Sigmoid colon (tissue), 7 donors: ENCODE data around the gene DCAF15. TPM values are rescaled to one million over a fixed set of nuclear protein-coding genes. Genes with fewer than 3 reads are reported as not detected.
"Not testable (repeated sequence)": the region's sequence is repeated elsewhere in the genome, so short reads cannot be mapped to it uniquely, and the experiment has no call there.

Experiments used
- DNase-seq: peaks from one replicate; pipeline ENCODE4 v3.0.0-alpha.2; 2019
- H3K27ac ChIP-seq, 4 donors: fragments of 200-600 bp; sonication (generic); one replicate each; pipeline ENCODE4 v1.5.1; 2016 to 2019; ENCODE audit warnings: mild to moderate bottlenecking in 1 of 4
- H3K27me3 ChIP-seq, 3 donors: fragments of 200-600 bp; sonication (generic); one replicate each; pipeline ENCODE4 v1.5.1; 2019; ENCODE audit warnings: mild to moderate bottlenecking in 1 of 3
- H3K36me3 ChIP-seq, 4 donors: fragments of 200-600 bp; sonication (generic); one replicate each; pipeline ENCODE4 v1.5.1; 2016 to 2019
- H3K4me1 ChIP-seq, 4 donors: fragments of 200-600 bp; sonication (generic); one replicate each; pipeline ENCODE4 v1.5.1; 2017 to 2019
- H3K4me3 ChIP-seq, 4 donors: fragments of 200-600 bp; sonication (generic); one replicate each; pipeline ENCODE4 v1.5.1; 2017 to 2019; ENCODE audit warnings: mild to moderate bottlenecking in 2 of 4, moderate library complexity in 1 of 4
- H3K9me3 ChIP-seq, 4 donors: fragments of 200-600 bp in 3 of 4; sonication (generic) in 3 of 4; one replicate each; pipeline versions ENCODE4 v1.5.1 to v1.6.1; 2013 to 2019
- EP300 ChIP-seq, 4 donors: sonication (generic); formaldehyde crosslinking; IDR thresholded peaks; one replicate each; pipeline ENCODE4 v1.6.1; 2017; ENCODE audit warnings: antibody characterized with exemption in 4 of 4
- POLR2A ChIP-seq, 2 donors: fragments of 450-650 bp; IDR thresholded peaks; one replicate each; pipeline ENCODE4 v1.6.1; 2016; ENCODE audit warnings: antibody characterized with exemption in 2 of 2, mild to moderate bottlenecking in 2 of 2, moderate library complexity in 2 of 2
- POLR2AphosphoS5 ChIP-seq, 4 donors: sonication (generic); formaldehyde crosslinking; IDR thresholded peaks; one replicate each; pipeline ENCODE4 v1.6.1; 2017; ENCODE audit warnings: antibody characterized with exemption in 4 of 4
- WGBS, 2 donors: extraction: QIAGEN DNeasy Blood & Tissue Kit; methylation state at CpG; one replicate each; pipeline ENCODE4 v1.1.7; 2013; 5-methylcytosine and 5-hydroxymethylcytosine counted together
- intact Hi-C: fragments of 100-400 bp; cut with DNase I; formaldehyde crosslinking; loops from one replicate; pipeline ENCODE4 v1.15.1; 2023
- polyA plus RNA-seq, 3 donors: library from polyadenylated mRNA; stranded (reverse); fragments of 200-250 nt; gene quantifications; one replicate each; pipeline ENCODE4 v1.2.3, GENCODE V29; 2013
- total RNA-seq, 4 donors: library from RNA; depleted of rRNA; stranded (reverse); fragments of >200 nt; gene quantifications; one replicate each; pipeline ENCODE4 v1.1.0, GENCODE V29; 2016
- TF ChIP-seq, protein P1 (sequence below), 4 experiments: fragments of 450-650 bp in 3 of 4; fragments of 200-600 bp in 1 of 4; IDR thresholded peaks; one replicate each; pipeline ENCODE4 v1.5.1; 2016 to 2019; ENCODE audit warnings: antibody characterized with exemption in 4 of 4, mild to moderate bottlenecking in 3 of 4, moderate library complexity in 2 of 4
- donor health status: healthy with polysubstance abuse.
- donor health status: Bipolar disorder and iron deficiency.
- donor health status: healthy.

DCAF15 gene
- total and polyA plus RNA-seq, 7 donors, result 7.9 to 46.2 (median 11.3) TPM

DNA sequence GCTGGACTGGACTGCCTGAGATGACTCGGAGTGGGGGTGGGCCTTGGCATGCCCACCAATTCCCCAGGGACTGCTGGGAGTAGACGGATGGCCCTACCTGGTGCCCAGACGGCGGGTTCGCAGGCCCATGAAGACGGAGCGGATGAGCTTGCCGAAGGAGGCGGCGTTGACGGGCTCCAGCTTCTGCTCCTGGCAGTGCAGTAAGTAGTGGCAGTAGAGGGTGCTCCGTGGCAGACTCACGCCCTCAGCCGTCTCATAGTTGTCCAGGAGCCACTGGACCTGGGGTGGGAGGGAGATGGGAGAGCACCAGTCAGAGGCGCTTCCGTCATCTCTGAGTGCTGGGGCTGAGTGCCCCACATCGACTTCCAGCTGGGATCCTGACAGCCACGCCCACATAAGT is 17.6 kb downstream of the DCAF15 start:
- DNase-seq, result no peak

DNA sequence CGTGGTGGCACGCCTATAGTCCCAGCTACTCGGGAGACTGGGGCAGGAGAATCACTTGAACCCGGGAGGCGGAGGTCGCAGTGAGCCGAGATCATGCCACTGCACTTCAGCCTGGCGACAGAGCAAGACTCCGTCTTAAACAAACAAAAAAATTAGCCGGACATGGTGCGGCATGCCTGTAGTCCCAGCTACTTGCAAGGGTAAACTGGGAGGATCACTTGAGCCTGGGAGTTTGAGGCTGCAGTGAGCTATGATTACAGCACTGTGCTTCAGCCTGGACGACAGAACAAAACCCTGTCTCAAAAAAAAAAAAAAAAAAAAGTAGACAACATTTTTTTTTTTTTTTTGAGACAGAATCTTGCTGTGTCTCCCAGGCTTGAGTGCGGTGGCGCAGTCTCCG is 19.6 kb downstream of the DCAF15 start:
- intact Hi-C loops, result not testable (repeated sequence)
- WGBS, 2 donors, result 88 to 90% methylated on average over 15 of the region's 15 CpGs

More for the DNA sequence above, 17.6 kb downstream of the DCAF15 start:
- TF ChIP-seq POLR2A (IDR thresholded peaks at IDR 0.05) (no peak), EP300 (IDR thresholded peaks at IDR 0.05) (no peak)
- TF ChIP-seq, protein P1, sequence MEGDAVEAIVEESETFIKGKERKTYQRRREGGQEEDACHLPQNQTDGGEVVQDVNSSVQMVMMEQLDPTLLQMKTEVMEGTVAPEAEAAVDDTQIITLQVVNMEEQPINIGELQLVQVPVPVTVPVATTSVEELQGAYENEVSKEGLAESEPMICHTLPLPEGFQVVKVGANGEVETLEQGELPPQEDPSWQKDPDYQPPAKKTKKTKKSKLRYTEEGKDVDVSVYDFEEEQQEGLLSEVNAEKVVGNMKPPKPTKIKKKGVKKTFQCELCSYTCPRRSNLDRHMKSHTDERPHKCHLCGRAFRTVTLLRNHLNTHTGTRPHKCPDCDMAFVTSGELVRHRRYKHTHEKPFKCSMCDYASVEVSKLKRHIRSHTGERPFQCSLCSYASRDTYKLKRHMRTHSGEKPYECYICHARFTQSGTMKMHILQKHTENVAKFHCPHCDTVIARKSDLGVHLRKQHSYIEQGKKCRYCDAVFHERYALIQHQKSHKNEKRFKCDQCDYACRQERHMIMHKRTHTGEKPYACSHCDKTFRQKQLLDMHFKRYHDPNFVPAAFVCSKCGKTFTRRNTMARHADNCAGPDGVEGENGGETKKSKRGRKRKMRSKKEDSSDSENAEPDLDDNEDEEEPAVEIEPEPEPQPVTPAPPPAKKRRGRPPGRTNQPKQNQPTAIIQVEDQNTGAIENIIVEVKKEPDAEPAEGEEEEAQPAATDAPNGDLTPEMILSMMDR (IDR thresholded peaks at IDR 0.05), result no peak
- intact Hi-C loops, result no loop called here
- H3K4me3 ChIP-seq, result no peak overlapping the region
- 94 to 95% methylated on average over 18 of the region's 18 CpGs for WGBS, 2 donors
- peaks cover 15 to 84% (median 29%) of the 10 kb centered on the region in 4 donors for H3K36me3 ChIP-seq
- no peaks in the 10 kb centered on the region for H3K9me3 ChIP-seq
- no peaks in the 10 kb centered on the region for H3K27me3 ChIP-seq
- no peaks in the 10 kb centered on the region for H3K4me1 ChIP-seq
- H3K27ac ChIP-seq, result no peak overlapping the region

DNA sequence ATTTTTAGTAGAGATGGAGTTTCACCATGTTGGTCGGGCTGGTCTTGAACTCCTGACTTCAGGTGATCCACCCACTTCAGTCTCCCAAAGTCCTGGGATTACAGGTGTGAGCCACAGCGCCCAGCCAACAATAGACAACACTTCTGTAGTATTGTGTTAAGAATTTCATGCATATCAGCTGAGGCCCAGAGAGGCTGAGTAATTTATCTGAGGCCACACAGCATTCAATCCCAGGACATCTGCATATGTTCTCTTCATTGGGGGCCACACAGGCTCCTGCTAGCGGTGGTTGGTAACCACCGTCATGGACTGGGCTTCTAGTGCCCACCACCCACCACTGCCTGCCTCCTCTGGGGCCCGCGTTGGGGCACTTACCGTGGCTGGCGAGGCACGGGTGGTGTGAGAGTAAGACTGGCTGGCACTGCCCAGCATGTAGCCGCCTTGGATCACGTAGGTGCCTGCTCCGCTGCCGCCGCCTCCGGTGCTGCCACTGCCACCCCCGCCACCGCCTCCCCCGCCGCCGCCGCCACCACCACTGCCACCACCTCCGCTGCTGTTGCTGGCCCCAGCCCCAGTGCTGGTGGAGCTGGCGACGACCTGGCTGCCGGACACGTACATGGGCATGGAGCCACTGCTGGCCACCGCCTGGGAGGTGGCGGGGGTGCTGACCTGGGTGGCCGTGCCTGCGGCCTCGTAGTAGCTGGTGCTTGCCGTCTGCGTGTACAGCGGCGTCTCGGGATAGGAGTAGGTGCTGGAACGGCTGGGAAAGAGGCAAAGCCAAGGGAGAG is 20.3 kb downstream of the DCAF15 start:
- Histone ChIP-seq H3K36me3 (peaks cover 15 to 70% (median 29%) of the 10 kb centered on the region in 4 donors), H3K9me3 (no peaks in the 10 kb centered on the region), H3K4me3 (no peak overlapping the region), H3K27ac (no peak overlapping the region), H3K4me1 (no peaks in the 10 kb centered on the region), H3K27me3 (no peaks in the 10 kb centered on the region)
- intact Hi-C loops, result no loop called here
- no peak for DNase-seq
- TF ChIP-seq POLR2A (IDR thresholded peaks at IDR 0.05) (no peak), POLR2AphosphoS5 (IDR thresholded peaks at IDR 0.05) (no peak), EP300 (IDR thresholded peaks at IDR 0.05) (no peak)
- TF ChIP-seq, protein P1 (IDR thresholded peaks at IDR 0.05), result no peak
- 95 to 96% methylated on average over 37 of the region's 37 CpGs for WGBS, 2 donors

More for the DNA sequence above, 19.6 kb downstream of the DCAF15 start:
- not testable (repeated sequence) for H3K4me3 ChIP-seq, H3K27ac ChIP-seq, H3K27me3 ChIP-seq, H3K4me1 ChIP-seq, DNase-seq, H3K9me3 ChIP-seq
- H3K36me3 ChIP-seq, result peaks cover 15 to 77% (median 29%) of the 10 kb centered on the region in 4 donors

DNA sequence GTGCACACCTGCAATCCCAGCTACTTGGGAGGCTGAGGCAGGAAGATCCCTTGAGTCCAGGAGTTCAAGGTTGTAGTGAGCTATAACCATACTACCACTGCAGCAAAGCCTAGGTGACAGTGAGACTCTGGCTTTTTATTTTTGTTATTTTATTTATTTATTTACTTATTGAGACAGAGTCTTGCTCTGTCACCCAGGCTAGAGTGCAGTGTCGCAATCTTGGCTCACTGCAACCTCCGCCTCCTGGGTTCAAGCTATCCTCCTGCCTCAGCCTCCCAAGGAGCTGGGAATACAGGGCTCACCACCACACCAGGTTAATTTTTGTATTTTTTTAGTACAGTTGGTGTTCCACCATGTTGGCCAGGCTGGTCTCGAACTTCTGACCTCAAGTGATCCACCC is 21.2 kb downstream of the DCAF15 start:
- intact Hi-C loops, H3K27me3 ChIP-seq: not testable (repeated sequence)

DNA sequence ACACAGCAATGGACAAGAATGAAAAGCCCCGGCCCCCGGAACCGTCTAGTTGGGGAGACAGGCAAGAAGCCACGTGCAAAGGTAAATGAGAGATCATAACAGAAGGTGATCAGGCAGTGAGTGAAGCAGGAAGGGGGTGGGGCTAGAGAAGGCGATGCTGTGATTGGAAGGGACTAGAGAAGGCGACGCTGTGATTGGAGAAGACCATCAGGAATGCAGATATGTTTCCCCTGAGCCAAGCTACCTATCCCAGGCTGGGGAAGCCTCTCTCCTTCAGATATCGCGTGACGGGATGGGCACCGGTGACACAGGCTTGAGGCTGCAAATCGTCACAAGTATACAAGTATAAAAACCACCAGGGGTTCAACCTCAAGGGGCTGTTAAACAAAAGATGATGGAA is 21.8 kb downstream of the DCAF15 start:
- Histone ChIP-seq H3K27me3 (no peaks in the 10 kb centered on the region), H3K4me3 (no peak overlapping the region), H3K9me3 (no peaks in the 10 kb centered on the region), H3K4me1 (peaks cover 0 to 12% (median 11%) of the 10 kb centered on the region in 4 donors), H3K27ac (no peak overlapping the region), H3K36me3 (peaks cover 7 to 55% (median 20%) of the 10 kb centered on the region in 4 donors)
- no peak for DNase-seq
- intact Hi-C loops, result no loop called here
- 62 to 67% methylated on average over 12 of the region's 12 CpGs for WGBS, 2 donors
- TF ChIP-seq, protein P1 (IDR thresholded peaks at IDR 0.05), result no peak
- TF ChIP-seq EP300 (IDR thresholded peaks at IDR 0.05) (no peak), POLR2A (IDR thresholded peaks at IDR 0.05) (no peak), POLR2AphosphoS5 (IDR thresholded peaks at IDR 0.05) (no peak)

More for the DNA sequence above, 21.2 kb downstream of the DCAF15 start:
- H3K4me3 ChIP-seq, DNase-seq, H3K9me3 ChIP-seq, H3K4me1 ChIP-seq, H3K27ac ChIP-seq: not testable (repeated sequence)
- H3K36me3 ChIP-seq, result peaks cover 13 to 61% (median 25%) of the 10 kb centered on the region in 4 donors
- WGBS, 2 donors, result 96 to 97% methylated on average over 3 of the region's 3 CpGs
